Measurements from ENCODE around the gene ZNF780B.

The ZNF780B gene

DNA sequence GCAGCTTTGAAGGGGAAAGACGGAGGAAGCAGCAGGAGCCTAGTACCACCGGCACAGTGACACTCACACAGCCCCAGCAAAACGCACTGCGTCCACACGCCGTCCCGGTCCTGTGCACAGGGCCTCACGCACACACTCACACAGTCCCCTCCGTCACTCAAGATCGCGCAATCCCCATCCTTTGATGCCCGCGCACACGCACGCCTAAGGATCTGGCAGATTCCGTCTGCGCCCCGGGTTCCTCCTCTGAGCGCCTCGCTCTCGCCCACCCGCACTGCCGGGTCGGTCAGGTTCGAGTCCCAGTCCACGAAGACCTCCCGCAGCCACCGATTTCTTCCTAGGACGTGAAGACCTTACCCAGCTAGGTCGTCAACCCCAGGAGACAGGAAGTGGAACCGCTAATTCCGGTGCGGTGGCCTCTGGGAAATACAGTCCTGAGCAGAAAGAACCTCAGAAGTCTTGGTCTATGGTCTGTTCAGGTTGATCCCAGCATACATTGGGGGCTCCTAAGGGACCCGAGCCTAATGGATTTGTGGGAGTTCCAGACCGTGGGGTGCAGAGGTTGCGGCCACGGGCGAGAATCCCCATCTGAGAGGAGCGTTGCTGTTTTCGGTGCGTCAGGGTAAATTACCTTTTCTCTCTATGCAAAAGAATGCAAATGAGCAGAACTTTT lies at the start of gene ZNF780B:
Gene ZNF780B, minus strand, starts transcription at position 400 of the 673 bp plus-strand sequence. CDS start 5,899 bp downstream, outside the sequence.
- CTCF ChIA-PET = interaction anchor here (1.2 kb wide), 1 partner anchor 22 kb away, joined by 8 read pairs; no protein-coding TSS in a partner anchor
- H3K27ac ChIP-seq = peak within 1 kb of the TSS; percentile 66
- POLR2A ChIA-PET (ENCODE audit: low non-redundant PET) = interaction anchor here (0.8 kb wide), 1 partner anchor 86 kb away, joined by 3 read pairs; no protein-coding TSS in a partner anchor
- TF ChIP-seq, protein P1, sequence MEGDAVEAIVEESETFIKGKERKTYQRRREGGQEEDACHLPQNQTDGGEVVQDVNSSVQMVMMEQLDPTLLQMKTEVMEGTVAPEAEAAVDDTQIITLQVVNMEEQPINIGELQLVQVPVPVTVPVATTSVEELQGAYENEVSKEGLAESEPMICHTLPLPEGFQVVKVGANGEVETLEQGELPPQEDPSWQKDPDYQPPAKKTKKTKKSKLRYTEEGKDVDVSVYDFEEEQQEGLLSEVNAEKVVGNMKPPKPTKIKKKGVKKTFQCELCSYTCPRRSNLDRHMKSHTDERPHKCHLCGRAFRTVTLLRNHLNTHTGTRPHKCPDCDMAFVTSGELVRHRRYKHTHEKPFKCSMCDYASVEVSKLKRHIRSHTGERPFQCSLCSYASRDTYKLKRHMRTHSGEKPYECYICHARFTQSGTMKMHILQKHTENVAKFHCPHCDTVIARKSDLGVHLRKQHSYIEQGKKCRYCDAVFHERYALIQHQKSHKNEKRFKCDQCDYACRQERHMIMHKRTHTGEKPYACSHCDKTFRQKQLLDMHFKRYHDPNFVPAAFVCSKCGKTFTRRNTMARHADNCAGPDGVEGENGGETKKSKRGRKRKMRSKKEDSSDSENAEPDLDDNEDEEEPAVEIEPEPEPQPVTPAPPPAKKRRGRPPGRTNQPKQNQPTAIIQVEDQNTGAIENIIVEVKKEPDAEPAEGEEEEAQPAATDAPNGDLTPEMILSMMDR (conservative IDR thresholded peaks at IDR 0.05; ENCODE audit: low read depth) = no peak
- DNase-seq (ENCODE audit: low spot score) = peak; percentile 63

DNA sequence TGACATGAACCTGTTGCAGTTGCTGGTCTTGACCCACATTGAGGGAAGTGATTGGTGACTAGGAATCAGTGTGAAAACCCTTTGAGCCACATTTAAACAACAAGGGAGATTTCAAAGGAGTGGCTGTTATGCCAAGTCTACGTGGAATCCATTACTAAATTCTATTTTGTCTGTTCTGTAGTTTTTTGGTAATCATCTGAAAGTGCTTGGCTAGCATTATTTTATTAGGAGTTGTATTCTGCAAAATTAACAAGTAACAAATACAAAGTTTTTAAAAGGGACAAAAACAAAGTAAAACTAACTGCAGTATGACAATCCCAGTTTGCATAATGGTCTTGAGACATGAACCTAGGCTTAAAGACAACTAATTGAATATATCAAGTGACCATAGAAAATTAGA lies 48.7 kb upstream of the ZNF780B start:
- no peak overlapping the region for H3K27ac ChIP-seq
- CTCF ChIA-PET = no interaction called here
- DNase-seq (ENCODE audit: low spot score) = no peak
- POLR2A ChIA-PET (ENCODE audit: low non-redundant PET) = no interaction called here
- TF ChIP-seq, protein P1 (conservative IDR thresholded peaks at IDR 0.05; ENCODE audit: low read depth) = no peak

DNA sequence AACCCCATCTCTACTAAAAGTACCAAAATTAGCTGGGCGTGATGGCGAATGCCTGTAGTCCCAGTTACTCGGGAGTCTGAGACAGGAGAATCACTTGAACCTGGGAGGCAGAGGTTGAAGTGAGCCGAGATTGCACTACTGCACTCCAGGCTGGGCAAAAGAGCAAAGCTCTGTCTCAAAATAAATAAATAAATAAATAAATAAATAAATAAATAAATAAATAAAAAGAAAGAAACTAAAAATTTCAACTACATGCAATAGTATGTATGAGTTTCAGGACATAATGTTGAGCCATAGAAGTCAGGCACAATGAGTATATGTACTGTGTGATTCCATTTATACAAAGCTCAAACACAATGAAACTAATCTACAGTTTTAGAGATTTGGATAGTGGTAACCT lies 47.6 kb upstream of the ZNF780B start:
- TF ChIP-seq, protein P1 (conservative IDR thresholded peaks at IDR 0.05; ENCODE audit: low read depth) = no peak
- no peak for DNase-seq (ENCODE audit: low spot score)
- ChIA-PET CTCF (no interaction called here), POLR2A (ENCODE audit: low non-redundant PET) (no interaction called here)
- no peak overlapping the region for H3K27ac ChIP-seq

DNA sequence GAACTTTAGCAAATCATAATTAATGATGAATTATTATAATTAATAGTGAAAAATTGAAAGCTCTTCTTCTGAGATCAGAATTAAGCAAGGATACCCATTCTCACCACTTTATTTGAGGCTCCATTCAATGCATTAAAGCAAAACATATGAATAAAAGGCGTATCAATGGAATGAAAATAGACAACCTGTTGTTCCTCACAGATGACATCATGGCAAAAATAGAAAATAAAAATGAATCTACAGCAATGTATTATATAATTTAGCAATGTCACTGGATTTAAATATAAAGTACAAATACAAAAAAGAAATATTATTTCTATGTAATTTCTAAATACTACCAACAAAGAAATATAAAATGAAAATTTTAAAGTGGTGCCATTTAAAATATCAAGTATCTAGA lies 45.8 kb upstream of the ZNF780B start:
- no peak overlapping the region for H3K27ac ChIP-seq
- ChIA-PET CTCF (no interaction called here), POLR2A (ENCODE audit: low non-redundant PET) (no interaction called here)
- DNase-seq (ENCODE audit: low spot score) = no peak
- TF ChIP-seq, protein P1 (conservative IDR thresholded peaks at IDR 0.05; ENCODE audit: low read depth) = no peak

DNA sequence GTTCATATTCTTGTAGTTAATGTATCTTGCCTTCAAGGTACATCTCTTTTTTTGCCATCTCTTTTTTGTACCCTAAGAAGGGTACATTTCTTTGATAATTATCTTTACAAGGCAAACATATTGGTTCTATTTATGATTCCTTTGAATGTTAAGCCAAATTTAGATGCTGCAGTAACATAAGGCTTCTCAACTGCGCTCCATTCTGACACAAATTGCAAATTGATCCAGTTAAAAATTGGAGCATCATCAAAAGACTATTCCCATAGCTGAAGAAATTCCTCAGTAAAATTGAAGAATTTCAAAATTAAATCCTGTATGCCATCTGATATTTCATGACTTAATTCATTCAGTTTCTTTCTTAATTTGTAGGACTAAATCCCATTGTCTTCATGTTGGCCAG lies 37.4 kb upstream of the ZNF780B start:
- H3K27ac ChIP-seq = no peak overlapping the region
- ChIA-PET POLR2A (ENCODE audit: low non-redundant PET) (no interaction called here), CTCF (no interaction called here)
- DNase-seq (ENCODE audit: low spot score) = no peak
- TF ChIP-seq, protein P1 (conservative IDR thresholded peaks at IDR 0.05; ENCODE audit: low read depth) = no peak

DNA sequence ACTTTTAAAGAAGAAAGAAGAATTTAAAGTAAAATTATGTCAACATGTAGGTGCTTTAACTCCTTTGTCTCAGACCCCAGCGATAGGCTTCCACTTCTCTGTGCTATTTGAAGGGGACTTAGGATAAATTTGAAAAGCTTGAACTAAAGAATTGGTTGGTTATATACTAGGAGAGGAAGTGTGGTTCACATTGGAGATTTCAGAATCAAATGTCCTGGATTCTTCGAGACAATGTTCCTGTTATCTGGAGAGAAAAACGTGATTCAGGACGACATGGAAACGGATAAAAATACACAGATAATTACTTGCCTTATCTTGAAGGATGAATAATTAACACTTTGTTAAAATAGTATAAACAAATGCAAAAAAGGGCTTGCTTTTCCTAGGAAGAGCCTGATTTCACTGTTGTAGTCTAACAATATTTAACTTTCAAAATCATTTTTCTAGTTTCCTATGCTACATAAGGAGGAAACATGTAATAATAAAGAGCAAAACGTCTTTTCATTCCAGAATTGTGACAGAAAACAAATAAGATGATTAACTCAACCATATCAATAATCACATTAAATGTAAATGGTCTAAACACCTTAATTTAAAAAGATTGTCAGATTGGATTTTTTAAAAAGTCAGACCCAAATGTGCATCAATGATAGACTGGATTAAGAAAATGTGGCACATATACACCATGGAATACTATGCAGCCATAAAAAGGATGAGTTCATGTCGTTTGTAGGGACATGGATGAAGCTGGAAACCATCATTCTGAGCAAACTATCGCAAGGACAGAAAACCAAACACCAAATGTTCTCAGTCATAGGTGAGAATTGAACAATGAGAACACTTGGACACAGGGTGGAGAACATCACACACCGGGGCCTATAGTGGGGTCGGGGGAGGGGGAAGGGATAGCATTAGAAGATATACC lies 35.4 kb upstream of the ZNF780B start:
- peak overlapping the region; percentile 85 for H3K27ac ChIP-seq
- ChIA-PET CTCF (no interaction called here), POLR2A (ENCODE audit: low non-redundant PET) (interaction anchor here (0.8 kb wide), 1 partner anchor 114 kb away, joined by 3 read pairs; no protein-coding TSS in a partner anchor)
- TF ChIP-seq, protein P1 (conservative IDR thresholded peaks at IDR 0.05; ENCODE audit: low read depth) = no peak
- DNase-seq (ENCODE audit: low spot score) = no peak

Measured in RWPE1 (cell line).